Measurements from ENCODE around the gene USP31. TPM values are rescaled to one million over a fixed set of nuclear protein-coding genes. Genes with fewer than 3 reads are reported as not detected.
A peak's percentile ranks its signal among the peaks of the same experiment; 100 is the strongest.

The USP31 gene
- total RNA-seq, 1 donor from 2014 or later: 8.9 TPM

DNA sequence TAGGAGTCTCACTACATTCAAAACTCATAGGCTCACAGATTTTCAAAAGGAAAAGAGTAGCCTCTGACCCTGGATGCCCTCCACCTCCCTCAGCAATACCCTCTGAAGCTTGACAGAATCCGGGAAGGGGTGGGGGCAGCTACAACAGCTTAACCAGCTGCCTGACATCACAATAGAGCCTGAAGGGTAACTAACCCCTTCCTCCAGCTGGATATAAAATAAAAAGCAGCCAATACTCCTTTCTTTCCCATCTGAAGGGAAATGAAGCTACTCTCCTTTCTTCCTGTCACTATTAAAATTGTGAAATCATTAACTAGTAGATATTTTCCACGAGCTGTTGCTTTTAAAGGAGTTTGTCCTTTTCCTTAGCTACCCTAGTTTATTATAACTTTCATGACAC lies 24.0 kb downstream of the USP31 start:
- Histone ChIP-seq H3K27me3 (ENCODE audit: control insufficient read depth in 3 of 3, insufficient read depth in 3 of 3, low read length in 3 of 3) (no peaks in the 10 kb centered on the region), H3K27ac (ENCODE audit: low read depth, low read length) (no peak overlapping the region), H3K4me1 (ENCODE audit: control insufficient read depth in 3 of 3, insufficient read depth in 3 of 3, low read length in 3 of 3) (peaks cover 19 to 30% (median 24%) of the 10 kb centered on the region in 3 donors), H3K9ac (ENCODE audit: low read depth in 1 of 3, low read length in 3 of 3) (peak overlapping the region in 1 of 3 donors; percentile 37), H3K36me3 (ENCODE audit: control insufficient read depth in 3 of 3, insufficient read depth in 3 of 3, low read length in 3 of 3) (no peaks in the 10 kb centered on the region), H3K4me3 (ENCODE audit: low read length in 3 of 3) (no peak overlapping the region), H3K9me3 (ENCODE audit: control insufficient read depth in 3 of 3, low read length in 3 of 3) (no peaks in the 10 kb centered on the region)

DNA sequence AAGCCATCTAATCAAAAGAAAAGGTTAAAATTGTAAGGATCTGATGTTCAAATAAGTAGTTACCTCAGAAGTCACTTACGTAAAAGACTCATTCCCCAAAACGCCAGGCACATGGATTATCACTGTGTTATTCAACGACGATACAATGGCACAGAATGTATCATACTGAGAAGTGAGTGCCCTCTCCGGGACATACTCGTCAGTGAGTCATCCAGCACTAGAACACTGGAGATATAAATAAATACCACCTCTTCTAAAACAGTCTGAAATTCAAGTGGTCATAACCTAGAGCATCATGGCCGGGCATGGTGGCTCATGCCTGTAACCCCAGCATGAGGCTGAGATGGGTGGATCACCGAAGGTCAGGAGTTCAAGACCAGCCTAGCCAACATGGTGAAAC lies 24.9 kb downstream of the USP31 start:
- Histone ChIP-seq H3K4me3 (ENCODE audit: low read length in 3 of 3) (no peak overlapping the region), H3K4me1 (ENCODE audit: control insufficient read depth in 3 of 3, insufficient read depth in 3 of 3, low read length in 3 of 3) (peaks cover 24 to 36% (median 29%) of the 10 kb centered on the region in 3 donors), H3K9me3 (ENCODE audit: control insufficient read depth in 3 of 3, low read length in 3 of 3) (no peaks in the 10 kb centered on the region), H3K36me3 (ENCODE audit: control insufficient read depth in 3 of 3, insufficient read depth in 3 of 3, low read length in 3 of 3) (no peaks in the 10 kb centered on the region), H3K9ac (ENCODE audit: low read depth in 1 of 3, low read length in 3 of 3) (no peak overlapping the region), H3K27me3 (ENCODE audit: control insufficient read depth in 3 of 3, insufficient read depth in 3 of 3, low read length in 3 of 3) (no peaks in the 10 kb centered on the region), H3K27ac (ENCODE audit: low read depth, low read length) (peak overlapping the region; percentile 33)

DNA sequence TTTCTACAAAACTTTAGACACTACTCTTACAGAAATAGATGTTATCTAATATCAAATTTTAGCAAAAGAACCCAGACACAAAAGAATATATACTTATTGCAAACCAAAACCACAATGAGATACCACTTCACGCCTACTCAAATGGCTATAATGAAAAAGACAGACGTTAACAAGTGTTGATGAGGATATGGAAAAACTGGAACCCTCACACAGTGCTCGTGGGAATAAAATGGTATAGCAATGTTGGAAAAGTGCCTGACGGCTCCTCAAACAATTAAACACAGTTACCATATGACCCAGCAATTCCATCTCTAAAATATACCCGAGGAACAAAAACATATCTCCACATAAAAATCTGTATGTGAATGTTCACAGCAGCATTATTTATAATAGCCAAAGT lies 27.1 kb downstream of the USP31 start:
- no peak overlapping the region for H3K9ac ChIP-seq (ENCODE audit: low read depth in 1 of 3, low read length in 3 of 3)
- H3K27ac ChIP-seq (ENCODE audit: low read depth, low read length): no peak overlapping the region
- H3K9me3 ChIP-seq (ENCODE audit: control insufficient read depth in 3 of 3, low read length in 3 of 3): no peaks in the 10 kb centered on the region
- no peak overlapping the region for H3K4me3 ChIP-seq (ENCODE audit: low read length in 3 of 3)
- peaks cover 29 to 40% (median 35%) of the 10 kb centered on the region in 3 donors for H3K4me1 ChIP-seq (ENCODE audit: control insufficient read depth in 3 of 3, insufficient read depth in 3 of 3, low read length in 3 of 3)
- H3K36me3 ChIP-seq (ENCODE audit: control insufficient read depth in 3 of 3, insufficient read depth in 3 of 3, low read length in 3 of 3): no peaks in the 10 kb centered on the region
- no peaks in the 10 kb centered on the region for H3K27me3 ChIP-seq (ENCODE audit: control insufficient read depth in 3 of 3, insufficient read depth in 3 of 3, low read length in 3 of 3)

DNA sequence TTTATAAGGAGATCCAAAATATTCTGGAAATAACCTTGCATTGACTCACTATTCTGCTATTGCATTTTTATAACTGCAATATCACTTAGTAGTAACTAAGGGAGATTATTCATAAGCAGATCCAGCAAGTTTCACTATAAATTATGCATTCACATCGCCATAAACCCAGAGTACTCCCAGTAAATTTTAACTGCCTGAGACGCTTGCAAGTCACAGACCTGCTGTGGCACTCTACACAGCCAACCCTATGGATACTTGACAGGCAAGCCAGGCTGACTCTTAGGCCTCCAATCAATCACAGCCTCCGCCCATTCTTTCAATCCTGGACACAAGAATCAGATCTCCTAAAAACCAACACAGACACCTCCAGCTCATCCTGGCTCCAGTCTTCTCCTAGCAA lies 28.2 kb downstream of the USP31 start:
- no peaks in the 10 kb centered on the region for H3K27me3 ChIP-seq (ENCODE audit: control insufficient read depth in 3 of 3, insufficient read depth in 3 of 3, low read length in 3 of 3)
- H3K36me3 ChIP-seq (ENCODE audit: control insufficient read depth in 3 of 3, insufficient read depth in 3 of 3, low read length in 3 of 3): no peaks in the 10 kb centered on the region
- H3K27ac ChIP-seq (ENCODE audit: low read depth, low read length): peak overlapping the region; percentile 21
- H3K4me1 ChIP-seq (ENCODE audit: control insufficient read depth in 3 of 3, insufficient read depth in 3 of 3, low read length in 3 of 3): peaks cover 29 to 40% (median 35%) of the 10 kb centered on the region in 3 donors
- H3K4me3 ChIP-seq (ENCODE audit: low read length in 3 of 3): no peak overlapping the region
- H3K9me3 ChIP-seq (ENCODE audit: control insufficient read depth in 3 of 3, low read length in 3 of 3): no peaks in the 10 kb centered on the region
- no peak overlapping the region for H3K9ac ChIP-seq (ENCODE audit: low read depth in 1 of 3, low read length in 3 of 3)

DNA sequence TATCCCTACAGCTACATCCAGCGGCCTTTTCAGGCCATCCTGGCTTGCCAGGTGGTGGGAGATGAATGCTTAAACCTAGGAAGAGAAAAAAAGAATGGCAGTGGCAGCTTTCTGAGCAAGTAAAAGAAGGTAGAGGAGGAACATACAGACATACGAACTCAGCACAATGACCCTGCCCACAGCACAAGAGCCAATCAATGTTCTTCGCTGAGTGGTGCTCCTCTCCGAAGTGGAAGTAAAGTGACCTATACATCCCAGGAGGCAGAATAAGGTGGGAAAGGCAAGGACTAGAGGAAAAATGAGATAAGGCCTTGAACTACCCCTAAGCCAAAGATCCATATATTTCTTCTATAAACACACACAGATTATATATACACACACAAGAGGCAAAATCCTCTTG lies 28.7 kb downstream of the USP31 start:
- Histone ChIP-seq H3K9me3 (ENCODE audit: control insufficient read depth in 3 of 3, low read length in 3 of 3) (no peaks in the 10 kb centered on the region), H3K4me1 (ENCODE audit: control insufficient read depth in 3 of 3, insufficient read depth in 3 of 3, low read length in 3 of 3) (peaks cover 29 to 40% (median 35%) of the 10 kb centered on the region in 3 donors), H3K9ac (ENCODE audit: low read depth in 1 of 3, low read length in 3 of 3) (no peak overlapping the region), H3K27ac (ENCODE audit: low read depth, low read length) (peak overlapping the region; percentile 21), H3K27me3 (ENCODE audit: control insufficient read depth in 3 of 3, insufficient read depth in 3 of 3, low read length in 3 of 3) (no peaks in the 10 kb centered on the region), H3K36me3 (ENCODE audit: control insufficient read depth in 3 of 3, insufficient read depth in 3 of 3, low read length in 3 of 3) (no peaks in the 10 kb centered on the region), H3K4me3 (ENCODE audit: low read length in 3 of 3) (no peak overlapping the region)

DNA sequence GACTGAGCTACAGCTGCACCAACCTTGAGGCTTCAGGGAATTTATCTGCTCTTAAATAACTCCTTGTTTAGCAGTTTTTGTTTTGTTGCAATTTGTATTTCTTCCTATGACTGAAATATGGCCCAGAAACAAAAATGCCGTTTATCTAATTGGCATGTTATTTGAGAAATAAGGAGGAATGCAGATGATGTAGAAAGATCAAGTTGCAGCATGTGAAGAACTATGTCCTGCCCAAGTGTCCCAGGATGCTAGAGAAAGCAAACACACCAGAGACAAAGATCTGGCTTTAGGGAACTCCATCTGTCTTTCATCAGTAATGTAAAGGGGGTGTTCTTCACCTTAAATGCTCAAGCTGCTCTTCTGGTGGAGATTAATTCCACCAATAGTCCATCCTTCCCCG lies 29.7 kb downstream of the USP31 start:
- Histone ChIP-seq H3K4me1 (ENCODE audit: control insufficient read depth in 3 of 3, insufficient read depth in 3 of 3, low read length in 3 of 3) (peaks cover 21 to 31% (median 25%) of the 10 kb centered on the region in 3 donors), H3K27ac (ENCODE audit: low read depth, low read length) (no peak overlapping the region), H3K9ac (ENCODE audit: low read depth in 1 of 3, low read length in 3 of 3) (no peak overlapping the region), H3K4me3 (ENCODE audit: low read length in 3 of 3) (no peak overlapping the region), H3K27me3 (ENCODE audit: control insufficient read depth in 3 of 3, insufficient read depth in 3 of 3, low read length in 3 of 3) (no peaks in the 10 kb centered on the region), H3K9me3 (ENCODE audit: control insufficient read depth in 3 of 3, low read length in 3 of 3) (no peaks in the 10 kb centered on the region), H3K36me3 (ENCODE audit: control insufficient read depth in 3 of 3, insufficient read depth in 3 of 3, low read length in 3 of 3) (no peaks in the 10 kb centered on the region)

DNA sequence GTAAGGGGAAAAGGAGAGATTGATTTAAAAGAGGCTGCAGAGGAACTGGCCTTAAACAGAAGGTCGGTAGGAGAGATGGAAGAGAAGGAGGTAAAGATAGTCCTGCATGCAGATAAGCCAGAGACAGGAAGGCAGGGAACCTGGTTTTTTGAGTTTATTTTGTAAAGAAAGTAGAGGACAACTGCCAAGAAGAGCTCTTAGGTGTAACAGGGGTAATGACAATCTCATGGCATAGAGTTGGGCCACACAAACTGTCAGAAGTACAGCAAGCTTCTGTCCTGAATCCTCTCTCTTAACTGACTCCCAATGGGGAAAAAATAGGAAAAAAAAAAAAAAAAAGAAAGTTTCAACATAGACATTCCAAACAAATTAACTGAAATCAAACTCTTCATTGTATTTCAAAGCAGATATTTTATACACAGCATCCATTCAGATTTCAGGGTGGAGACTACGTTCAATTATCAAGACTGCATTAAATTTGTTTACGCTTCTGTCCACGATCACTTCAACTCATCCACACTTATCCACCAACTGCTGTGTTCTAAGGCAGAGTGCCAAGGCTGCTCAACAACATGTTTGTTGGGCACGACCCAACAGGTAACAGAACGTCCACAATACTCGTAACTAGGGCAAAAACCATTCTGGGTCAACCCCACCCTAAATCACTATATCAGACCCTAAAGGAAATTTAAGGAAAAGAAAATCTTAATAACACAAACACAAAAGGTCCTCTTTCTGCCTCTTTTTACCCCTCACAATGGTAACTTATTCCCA lies 34.9 kb downstream of the USP31 start:
- Histone ChIP-seq H3K27me3 (ENCODE audit: control insufficient read depth in 3 of 3, insufficient read depth in 3 of 3, low read length in 3 of 3) (no peaks in the 10 kb centered on the region), H3K9ac (ENCODE audit: low read depth in 1 of 3, low read length in 3 of 3) (no peak overlapping the region), H3K4me3 (ENCODE audit: low read length in 3 of 3) (no peak overlapping the region), H3K9me3 (ENCODE audit: control insufficient read depth in 3 of 3, low read length in 3 of 3) (no peaks in the 10 kb centered on the region), H3K36me3 (ENCODE audit: control insufficient read depth in 3 of 3, insufficient read depth in 3 of 3, low read length in 3 of 3) (no peaks in the 10 kb centered on the region), H3K4me1 (ENCODE audit: control insufficient read depth in 3 of 3, insufficient read depth in 3 of 3, low read length in 3 of 3) (peaks cover 13 to 23% (median 20%) of the 10 kb centered on the region in 3 donors), H3K27ac (ENCODE audit: low read depth, low read length) (no peak overlapping the region)

DNA sequence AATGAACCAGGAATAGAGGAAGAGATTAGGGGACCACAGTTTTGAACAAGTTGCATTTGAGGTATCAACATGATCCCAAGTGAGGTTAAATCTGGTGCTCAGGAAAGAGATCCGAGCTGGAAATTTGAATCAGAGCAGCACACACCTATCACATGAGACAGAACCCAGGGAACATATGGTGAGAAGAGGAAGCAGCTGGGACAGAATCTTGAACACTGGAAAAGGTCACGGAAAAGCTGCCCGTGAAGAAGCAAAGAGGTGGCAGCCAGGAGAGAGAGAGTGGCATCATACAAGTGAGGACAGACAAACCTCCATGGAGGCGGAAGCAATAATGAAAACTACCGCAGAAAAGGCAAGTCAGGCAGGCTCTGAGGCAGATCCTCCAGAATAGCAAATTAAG lies 36.1 kb downstream of the USP31 start:
- H3K4me1 ChIP-seq (ENCODE audit: control insufficient read depth in 3 of 3, insufficient read depth in 3 of 3, low read length in 3 of 3): peaks cover 13 to 18% (median 15%) of the 10 kb centered on the region in 3 donors
- peak overlapping the region; percentile 19 for H3K27ac ChIP-seq (ENCODE audit: low read depth, low read length)
- no peaks in the 10 kb centered on the region for H3K36me3 ChIP-seq (ENCODE audit: control insufficient read depth in 3 of 3, insufficient read depth in 3 of 3, low read length in 3 of 3)
- no peaks in the 10 kb centered on the region for H3K27me3 ChIP-seq (ENCODE audit: control insufficient read depth in 3 of 3, insufficient read depth in 3 of 3, low read length in 3 of 3)
- H3K9ac ChIP-seq (ENCODE audit: low read depth in 1 of 3, low read length in 3 of 3): peak overlapping the region in 1 of 3 donors; percentile 52
- peak overlapping the region in 1 of 3 donors; percentile 22 for H3K4me3 ChIP-seq (ENCODE audit: low read length in 3 of 3)
- H3K9me3 ChIP-seq (ENCODE audit: control insufficient read depth in 3 of 3, low read length in 3 of 3): no peaks in the 10 kb centered on the region

DNA sequence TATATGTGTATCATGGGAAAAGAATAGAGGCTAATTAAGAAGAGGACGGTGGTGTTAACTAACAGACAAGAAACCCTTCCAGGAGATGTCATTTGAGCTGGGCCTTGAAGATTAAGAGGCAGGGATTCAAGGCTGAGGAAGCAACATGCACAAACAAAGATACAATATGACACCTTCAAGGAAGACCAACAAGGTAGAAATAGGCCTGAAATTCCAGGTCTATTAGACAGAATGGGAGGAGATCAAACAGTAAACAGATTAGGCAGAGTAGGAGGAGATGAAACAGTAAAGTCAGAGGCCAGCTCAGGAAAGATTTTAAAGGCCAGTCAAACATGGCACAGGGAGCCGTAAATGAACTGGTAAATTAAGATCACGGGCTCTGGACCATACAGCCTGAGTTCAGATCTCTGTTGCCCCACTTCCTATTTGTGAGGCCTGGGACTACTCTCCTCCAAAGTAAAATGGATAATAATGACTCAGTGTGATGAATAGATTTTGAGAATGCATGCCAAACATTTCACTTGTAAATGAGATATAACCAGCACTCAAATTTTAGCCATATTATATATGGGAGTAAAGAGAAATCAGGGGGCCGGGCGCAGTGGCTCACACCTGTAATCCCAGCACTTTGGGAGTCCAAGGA lies 38.9 kb downstream of the USP31 start:
- H3K9me3 ChIP-seq (ENCODE audit: control insufficient read depth in 3 of 3, low read length in 3 of 3): no peaks in the 10 kb centered on the region
- no peak overlapping the region for H3K9ac ChIP-seq (ENCODE audit: low read depth in 1 of 3, low read length in 3 of 3)
- no peak overlapping the region for H3K4me3 ChIP-seq (ENCODE audit: low read length in 3 of 3)
- peaks cover 3 to 6% (median 5%) of the 10 kb centered on the region in 3 donors for H3K36me3 ChIP-seq (ENCODE audit: control insufficient read depth in 3 of 3, insufficient read depth in 3 of 3, low read length in 3 of 3)
- no peaks in the 10 kb centered on the region for H3K27me3 ChIP-seq (ENCODE audit: control insufficient read depth in 3 of 3, insufficient read depth in 3 of 3, low read length in 3 of 3)
- H3K4me1 ChIP-seq (ENCODE audit: control insufficient read depth in 3 of 3, insufficient read depth in 3 of 3, low read length in 3 of 3): peaks cover 13 to 16% (median 15%) of the 10 kb centered on the region in 3 donors
- H3K27ac ChIP-seq (ENCODE audit: low read depth, low read length): no peak overlapping the region

DNA sequence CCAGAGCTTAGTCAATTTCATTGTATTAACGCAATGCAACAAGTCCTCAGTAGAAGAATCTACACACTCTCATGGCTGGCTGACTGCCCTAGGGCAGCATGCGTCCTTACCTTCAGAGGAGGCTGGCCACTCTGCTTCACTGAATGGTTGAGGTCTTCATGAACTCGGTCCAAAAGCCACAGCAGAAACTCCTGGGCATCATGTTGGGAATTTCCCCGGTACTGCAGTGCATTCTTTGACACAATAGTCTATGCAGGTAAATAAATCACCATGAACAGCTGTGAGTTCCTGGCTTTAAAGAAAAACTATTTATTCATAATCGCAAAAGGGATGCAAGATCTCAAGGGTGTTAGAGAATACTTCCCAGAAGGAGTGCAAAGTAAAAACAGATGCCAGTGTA lies 41.3 kb downstream of the USP31 start:
- no peaks in the 10 kb centered on the region for H3K9me3 ChIP-seq (ENCODE audit: control insufficient read depth in 3 of 3, low read length in 3 of 3)
- no peak overlapping the region for H3K9ac ChIP-seq (ENCODE audit: low read depth in 1 of 3, low read length in 3 of 3)
- H3K4me1 ChIP-seq (ENCODE audit: control insufficient read depth in 3 of 3, insufficient read depth in 3 of 3, low read length in 3 of 3): peaks cover 0 to 3% (median under 1%) of the 10 kb centered on the region in 3 donors
- no peak overlapping the region for H3K4me3 ChIP-seq (ENCODE audit: low read length in 3 of 3)
- H3K27ac ChIP-seq (ENCODE audit: low read depth, low read length): no peak overlapping the region
- H3K27me3 ChIP-seq (ENCODE audit: control insufficient read depth in 3 of 3, insufficient read depth in 3 of 3, low read length in 3 of 3): no peaks in the 10 kb centered on the region
- peaks cover 3 to 21% (median 5%) of the 10 kb centered on the region in 3 donors for H3K36me3 ChIP-seq (ENCODE audit: control insufficient read depth in 3 of 3, insufficient read depth in 3 of 3, low read length in 3 of 3)
